Fibroblast of skin of right quadriceps (primary cell): ENCODE measurements around the gene CASP6.
"Not testable (repeated sequence)": the region's sequence is repeated elsewhere in the genome, so short reads cannot be mapped to it uniquely, and the experiment has no call there.

ENCODE experiments used
- DNase-seq: peaks from one replicate; pipeline ENCODE4 v3.0.0-alpha.2; 2013

CASP6 gene

GRCh38 chr4:109718759-109719158 lies 15.5 kb upstream of the CASP6 start:
- no peak for DNase-seq

- DNase-seq, result no peak
These were observed 10.3 kb upstream of the CASP6 start for GRCh38 chr4:109713500-109713899.

GRCh38 chr4:109708990-109709389 lies 5.7 kb upstream of the CASP6 start:
- no peak for DNase-seq

- no peak for DNase-seq
These were observed 5.2 kb upstream of the CASP6 start for GRCh38 chr4:109708435-109708834.

- peak; percentile 20 for DNase-seq
These were observed 568 bp upstream of the CASP6 start for GRCh38 chr4:109703664-109704361.

- peak; percentile 2 for DNase-seq
These were observed 1.5 kb downstream of the CASP6 start for GRCh38 chr4:109701566-109702410.

- DNase-seq, result peak; percentile 32
These were observed 3.6 kb downstream of the CASP6 start for GRCh38 chr4:109699553-109700225.

- no peak for DNase-seq
These were observed 4.6 kb downstream of the CASP6 start for GRCh38 chr4:109698656-109699055.

GRCh38 chr4:109691411-109691920 lies 11.8 kb downstream of the CASP6 start:
- DNase-seq, result no peak

GRCh38 chr4:109690690-109691410 lies 12.4 kb downstream of the CASP6 start:
- no peak for DNase-seq

GRCh38 chr4:109684727-109685126 lies 18.5 kb downstream of the CASP6 start:
- DNase-seq, result no peak

- DNase-seq, result no peak
These were observed 19.5 kb downstream of the CASP6 start for GRCh38 chr4:109683621-109684253.

- no peak for DNase-seq
These were observed 20.4 kb downstream of the CASP6 start for GRCh38 chr4:109682875-109683274.

GRCh38 chr4:109678925-109679324 lies 24.3 kb downstream of the CASP6 start:
- DNase-seq, result not testable (repeated sequence)

GRCh38 chr4:109678472-109678871 lies 24.8 kb downstream of the CASP6 start:
- DNase-seq, result not testable (repeated sequence)

- no peak for DNase-seq
These were observed 26.4 kb downstream of the CASP6 start for GRCh38 chr4:109676886-109677285.

GRCh38 chr4:109675843-109676242 lies 27.4 kb downstream of the CASP6 start:
- no peak for DNase-seq

GRCh38 chr4:109675181-109675580 lies 28.1 kb downstream of the CASP6 start:
- DNase-seq, result no peak

- DNase-seq, result no peak
These were observed 29.9 kb downstream of the CASP6 start for GRCh38 chr4:109673303-109673702.

- no peak for DNase-seq
These were observed 30.9 kb downstream of the CASP6 start for GRCh38 chr4:109672169-109672930.

- no peak for DNase-seq
These were observed 31.9 kb downstream of the CASP6 start for GRCh38 chr4:109671350-109671749.
